ENCODE data around the gene RADIL.

DNA sequence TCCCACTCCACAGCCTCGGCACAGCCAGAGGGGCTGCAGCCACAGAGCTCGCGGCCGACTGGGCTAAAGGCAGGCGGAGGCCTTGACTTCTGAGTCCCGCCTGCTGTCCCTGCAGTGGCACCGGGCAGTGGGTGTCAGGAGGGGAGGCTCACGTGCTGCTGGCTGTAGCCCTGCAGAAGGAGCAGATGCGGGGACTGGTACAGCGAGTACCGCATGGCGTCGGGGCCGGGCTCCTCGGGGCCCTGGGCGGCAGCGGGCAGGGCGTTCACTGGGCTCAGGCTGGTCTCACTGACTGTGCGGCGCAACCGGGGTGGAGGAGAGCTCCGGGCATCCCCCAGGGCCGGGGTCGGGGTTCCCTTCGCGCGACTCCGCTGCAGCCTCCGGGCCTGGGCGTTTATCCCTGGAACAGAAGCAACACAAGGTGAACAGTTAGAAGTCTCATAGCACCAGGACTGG, 47.3 kb downstream of the RADIL start:
- TF ChIP-seq TAF1 (IDR thresholded peaks at IDR 0.05; ENCODE audit: borderline replicate concordance, insufficient read depth, low read length) (no peak), POLR2AphosphoS5 (IDR thresholded peaks at IDR 0.05; ENCODE audit: low read depth, low read length) (no peak), SIN3A (IDR thresholded peaks at IDR 0.05; ENCODE audit: borderline replicate concordance, insufficient read depth, low read length) (no peak)
